GM18507 (cell line): ENCODE results near the gene PARL.

Source experiments
- DNase-seq: peaks from one replicate; pipeline ENCODE4 v3.0.0; 2011; ENCODE audit warnings: low read depth; ENCODE audit not compliant: insufficient read length; ENCODE audit errors: extremely low spot score
- FAIRE-seq: peaks from 2 replicates; lab custom pipeline; 2011; peaks lifted over from hg19 to GRCh38; lab: Jason Lieb, UNC

PARL gene

GRCh38 chr3:183824761-183825455 lies 59.8 kb downstream of the PARL start:
- FAIRE-seq (no peak), DNase-seq (no peak)

- FAIRE-seq (no peak), DNase-seq (no peak)
Measured at GRCh38 chr3:183823963-183824362, 60.7 kb downstream of the PARL start.

GRCh38 chr3:183822631-183823030 lies 62.0 kb downstream of the PARL start:
- DNase-seq (no peak), FAIRE-seq (no peak)

- DNase-seq (no peak), FAIRE-seq (no peak)
Measured at GRCh38 chr3:183819831-183820230, 64.8 kb downstream of the PARL start.

- DNase-seq (no peak), FAIRE-seq (no peak)
Measured at GRCh38 chr3:183818706-183819624, 65.7 kb downstream of the PARL start.

GRCh38 chr3:183818041-183818620 lies 66.5 kb downstream of the PARL start:
- FAIRE-seq (no peak), DNase-seq (no peak)

GRCh38 chr3:183817639-183818038 lies 67.0 kb downstream of the PARL start:
- DNase-seq (no peak), FAIRE-seq (no peak)

- FAIRE-seq = no peak
Measured at GRCh38 chr3:183816681-183817510, 67.8 kb downstream of the PARL start.

GRCh38 chr3:183815951-183816475 lies 68.7 kb downstream of the PARL start:
- no peak for DNase-seq
- FAIRE-seq = no peak

More at GRCh38 chr3:183816681-183817510, 67.8 kb downstream of the PARL start:
- no peak for DNase-seq

GRCh38 chr3:183815563-183815940 lies 69.1 kb downstream of the PARL start:
- FAIRE-seq = no peak
- no peak for DNase-seq

GRCh38 chr3:183814240-183814639 lies 70.4 kb downstream of the PARL start:
- FAIRE-seq = no peak
- DNase-seq = no peak

GRCh38 chr3:183812761-183813445 lies 71.8 kb downstream of the PARL start:
- FAIRE-seq (no peak), DNase-seq (no peak)

- FAIRE-seq = no peak
- no peak for DNase-seq
Measured at GRCh38 chr3:183811638-183812037, 73.0 kb downstream of the PARL start.

GRCh38 chr3:183810643-183811594 lies 73.8 kb downstream of the PARL start:
- FAIRE-seq = no peak
- no peak for DNase-seq

- no peak for FAIRE-seq
- no peak for DNase-seq
Measured at GRCh38 chr3:183809270-183809669, 75.4 kb downstream of the PARL start.

GRCh38 chr3:183808355-183808754 lies 76.3 kb downstream of the PARL start:
- no peak for FAIRE-seq
- DNase-seq = no peak

- FAIRE-seq (no peak), DNase-seq (no peak)
Measured at GRCh38 chr3:183807881-183808280, 76.8 kb downstream of the PARL start.

GRCh38 chr3:183807209-183807728 lies 77.4 kb downstream of the PARL start:
- FAIRE-seq = no peak
- no peak for DNase-seq
